Measurements from ENCODE around the gene MBOAT2. TPM values are rescaled to one million over a fixed set of nuclear protein-coding genes. Genes with fewer than 3 reads are reported as not detected.
A peak's percentile ranks its signal among the peaks of the same experiment; 100 is the strongest.
"Not testable (repeated sequence)": the region's sequence is repeated elsewhere in the genome, so short reads cannot be mapped to it uniquely, and the experiment has no call there.

The MBOAT2 gene
- total and polyA plus RNA-seq, 2 of the 13 experiments (the other 11 are each of a cell fraction or from before 2014, with no cell fraction given): 0.11 to 0.36 TPM

DNA sequence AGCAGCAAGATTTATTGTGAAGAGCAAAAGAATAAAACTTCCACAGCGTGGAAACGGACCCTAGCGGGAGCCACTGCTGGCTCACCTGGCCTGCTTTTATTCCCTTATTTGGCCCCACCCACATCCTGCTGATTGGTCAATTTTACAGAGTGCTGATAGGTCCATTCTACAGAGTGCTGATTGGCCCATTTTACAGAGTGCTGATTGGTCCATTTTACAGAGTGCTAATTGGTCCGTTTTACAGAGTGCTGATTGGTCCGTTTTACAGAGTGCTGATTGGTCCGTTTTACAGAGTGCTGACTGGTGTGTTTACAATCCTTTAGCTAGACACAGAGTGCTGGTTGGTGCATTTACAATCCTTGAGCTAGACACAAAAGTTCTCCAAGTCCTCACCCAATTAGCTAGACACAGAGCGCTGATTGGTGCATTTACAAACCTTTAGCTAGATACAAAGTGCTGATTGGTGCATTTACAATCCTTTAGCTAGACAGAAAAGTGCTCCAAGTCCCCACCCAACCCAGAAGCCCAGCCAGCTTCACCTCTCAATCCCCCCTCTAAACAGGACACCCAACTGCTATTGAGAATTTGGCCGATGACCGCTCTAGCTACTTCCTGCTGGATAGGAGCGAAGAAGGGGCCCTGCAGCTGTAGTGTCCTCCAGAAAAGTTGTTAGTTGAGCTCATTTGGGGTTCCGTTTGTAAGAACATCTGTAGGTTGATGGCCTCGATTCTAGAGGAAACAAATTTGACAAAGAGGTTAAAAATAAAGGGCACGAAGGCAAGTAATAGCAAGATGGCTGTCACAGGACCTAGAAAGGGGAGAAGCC lies 108.2 kb downstream of the MBOAT2 start:
- H3K9ac ChIP-seq (ENCODE audit: insufficient read depth, low read depth, low read length); in situ Hi-C loops (cut with HindIII; ENCODE audit: extremely low pct_ligation_motif_present, low pct_unique_long_range_greater_than_20kb); H3K27me3 ChIP-seq (ENCODE audit: control insufficient read depth in 1 of 2, insufficient read depth in 2 of 2, low read length in 2 of 2); CTCF ChIA-PET (ENCODE audit: low intra/inter-chr PET ratio, low total read pairs); H3K4me3 ChIP-seq (replicated peaks in 1 of 3; ENCODE audit: insufficient read depth in 1 of 3, low read depth in 2 of 3, low read length in 3 of 3); H3K36me3 ChIP-seq (replicated peaks in 1 of 2; ENCODE audit: control insufficient read depth in 1 of 2, insufficient read depth in 2 of 2, low read length in 2 of 2); H3K9me3 ChIP-seq (ENCODE audit: low read length); intact Hi-C loops (cut with micrococcal nuclease; ENCODE audit: unreplicated experiment); H4K20me1 ChIP-seq (ENCODE audit: insufficient read depth, low read length); FAIRE-seq; H3K4me1 ChIP-seq (ENCODE audit: insufficient read depth, low read length); H2AFZ ChIP-seq (ENCODE audit: low read length); H3K79me2 ChIP-seq (ENCODE audit: insufficient read depth, low read length); H3K27ac ChIP-seq (ENCODE audit: extremely low read length, insufficient read depth, low read length); POLR2A ChIA-PET; H3K4me2 ChIP-seq (ENCODE audit: low read depth, low read length); BruUV-seq (replicated peaks); ATAC-seq; DNase-seq (ENCODE audit: low spot score): not testable (repeated sequence)
- TF ChIP-seq MAFK (conservative IDR thresholded peaks at IDR 0.05 in 1 of 2, IDR thresholded peaks at IDR 0.05 in 1 of 2; ENCODE audit: low read length in 2 of 2) (peak in 1 of 2 experiments; percentile 7; a peak in 1 of 4 replicates), MAFF (IDR thresholded peaks at IDR 0.05; ENCODE audit: low read depth, low read length) (peak; percentile 29), NFYB (CRISPR knock-in tag; IDR thresholded peaks at IDR 0.05) (0 out of 2 replicates have a peak, but pooled peaks have one; percentile 18)
- 61% methylated on average over 13 of the region's 13 CpGs for WGBS (ENCODE audit: low lambda C conversion rate)

DNA sequence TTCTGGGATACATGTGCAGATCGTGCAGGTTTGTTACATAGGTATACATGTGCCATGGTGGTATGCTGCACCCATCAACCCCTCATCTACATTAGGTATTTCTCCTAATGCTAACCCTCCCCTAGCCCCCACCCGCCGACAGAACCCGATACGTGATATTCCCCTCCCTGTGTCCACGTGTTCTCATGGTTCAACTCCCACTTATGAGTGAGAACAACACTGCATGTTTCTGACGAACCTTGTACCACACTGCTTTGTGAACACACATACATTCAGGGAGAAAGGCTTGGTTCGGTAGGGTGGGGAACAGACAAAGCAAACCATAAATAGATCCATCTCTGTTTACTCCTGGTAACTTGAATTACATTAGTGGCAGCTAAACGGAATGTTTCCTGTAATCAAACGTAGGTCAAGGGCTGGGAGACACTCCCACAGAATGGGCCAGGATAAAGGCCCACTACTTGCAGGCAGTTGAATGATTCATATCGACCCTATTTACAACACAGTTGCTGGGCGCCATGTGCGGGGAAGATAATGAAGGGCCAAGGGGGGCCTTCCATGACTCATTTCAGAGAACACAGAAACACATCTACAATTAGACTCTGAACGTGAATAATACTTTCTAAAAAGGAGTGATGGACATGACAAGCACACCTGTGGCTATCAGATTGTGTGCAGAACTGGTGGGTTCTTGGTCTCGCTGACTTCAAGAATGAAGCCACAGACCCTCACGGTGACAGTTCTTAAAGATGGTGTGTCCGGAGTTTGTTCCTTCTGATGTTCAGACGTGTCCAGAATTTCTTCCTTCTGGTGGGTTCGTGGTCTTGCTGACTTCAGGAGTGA lies 109.3 kb downstream of the MBOAT2 start:
- H2AFZ ChIP-seq (ENCODE audit: low read length): no peak overlapping the region
- no peak overlapping the region for H3K27ac ChIP-seq (ENCODE audit: extremely low read length, insufficient read depth, low read length)
- no peak for DNase-seq (ENCODE audit: low spot score)
- no peak; the same call in 1 of the 3 replicates for ATAC-seq
- H4K20me1 ChIP-seq (ENCODE audit: insufficient read depth, low read length): no peaks in the 10 kb centered on the region
- H3K79me2 ChIP-seq (ENCODE audit: insufficient read depth, low read length): no peaks in the 10 kb centered on the region
- no peaks in the 10 kb centered on the region; a peak in 2 of 5 replicates for H3K27me3 ChIP-seq (ENCODE audit: control insufficient read depth in 1 of 2, insufficient read depth in 2 of 2, low read length in 2 of 2)
- H3K4me1 ChIP-seq (ENCODE audit: insufficient read depth, low read length): no peaks in the 10 kb centered on the region
- 47% methylated on average over 19 of the region's 19 CpGs for WGBS (ENCODE audit: low lambda C conversion rate)
- H3K36me3 ChIP-seq (replicated peaks in 1 of 2; ENCODE audit: control insufficient read depth in 1 of 2, insufficient read depth in 2 of 2, low read length in 2 of 2): no peaks in the 10 kb centered on the region
- ChIA-PET CTCF (ENCODE audit: low intra/inter-chr PET ratio, low total read pairs) (no interaction called here), POLR2A (no interaction called here)
- TF ChIP-seq, protein P1, sequence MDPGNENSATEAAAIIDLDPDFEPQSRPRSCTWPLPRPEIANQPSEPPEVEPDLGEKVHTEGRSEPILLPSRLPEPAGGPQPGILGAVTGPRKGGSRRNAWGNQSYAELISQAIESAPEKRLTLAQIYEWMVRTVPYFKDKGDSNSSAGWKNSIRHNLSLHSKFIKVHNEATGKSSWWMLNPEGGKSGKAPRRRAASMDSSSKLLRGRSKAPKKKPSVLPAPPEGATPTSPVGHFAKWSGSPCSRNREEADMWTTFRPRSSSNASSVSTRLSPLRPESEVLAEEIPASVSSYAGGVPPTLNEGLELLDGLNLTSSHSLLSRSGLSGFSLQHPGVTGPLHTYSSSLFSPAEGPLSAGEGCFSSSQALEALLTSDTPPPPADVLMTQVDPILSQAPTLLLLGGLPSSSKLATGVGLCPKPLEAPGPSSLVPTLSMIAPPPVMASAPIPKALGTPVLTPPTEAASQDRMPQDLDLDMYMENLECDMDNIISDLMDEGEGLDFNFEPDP (CRISPR knock-in tag; conservative IDR thresholded peaks at IDR 0.05): 0 out of 2 replicates have a peak, but pooled peaks have one; percentile 16
- TF ChIP-seq, protein P2, sequence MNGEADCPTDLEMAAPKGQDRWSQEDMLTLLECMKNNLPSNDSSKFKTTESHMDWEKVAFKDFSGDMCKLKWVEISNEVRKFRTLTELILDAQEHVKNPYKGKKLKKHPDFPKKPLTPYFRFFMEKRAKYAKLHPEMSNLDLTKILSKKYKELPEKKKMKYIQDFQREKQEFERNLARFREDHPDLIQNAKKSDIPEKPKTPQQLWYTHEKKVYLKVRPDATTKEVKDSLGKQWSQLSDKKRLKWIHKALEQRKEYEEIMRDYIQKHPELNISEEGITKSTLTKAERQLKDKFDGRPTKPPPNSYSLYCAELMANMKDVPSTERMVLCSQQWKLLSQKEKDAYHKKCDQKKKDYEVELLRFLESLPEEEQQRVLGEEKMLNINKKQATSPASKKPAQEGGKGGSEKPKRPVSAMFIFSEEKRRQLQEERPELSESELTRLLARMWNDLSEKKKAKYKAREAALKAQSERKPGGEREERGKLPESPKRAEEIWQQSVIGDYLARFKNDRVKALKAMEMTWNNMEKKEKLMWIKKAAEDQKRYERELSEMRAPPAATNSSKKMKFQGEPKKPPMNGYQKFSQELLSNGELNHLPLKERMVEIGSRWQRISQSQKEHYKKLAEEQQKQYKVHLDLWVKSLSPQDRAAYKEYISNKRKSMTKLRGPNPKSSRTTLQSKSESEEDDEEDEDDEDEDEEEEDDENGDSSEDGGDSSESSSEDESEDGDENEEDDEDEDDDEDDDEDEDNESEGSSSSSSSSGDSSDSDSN (CRISPR knock-in tag; IDR thresholded peaks at IDR 0.05): no peak
- no peak for FAIRE-seq
- intact Hi-C loops (cut with micrococcal nuclease; ENCODE audit: unreplicated experiment) (no loop called here), in situ Hi-C loops (cut with HindIII; ENCODE audit: extremely low pct_ligation_motif_present, low pct_unique_long_range_greater_than_20kb) (no loop called here)
- no peak overlapping the region for H3K4me2 ChIP-seq (ENCODE audit: low read depth, low read length)
- no TSS peak for BruUV-seq (replicated peaks)
- no peak overlapping the region for H3K9ac ChIP-seq (ENCODE audit: insufficient read depth, low read depth, low read length)
- no peak overlapping the region for H3K4me3 ChIP-seq (replicated peaks in 1 of 3; ENCODE audit: insufficient read depth in 1 of 3, low read depth in 2 of 3, low read length in 3 of 3)
- H3K9me3 ChIP-seq (ENCODE audit: low read length): peaks cover 8% of the 10 kb centered on the region; the same call in 1 of the 2 replicates

All from HepG2 (cell line).